ENCODE results near the gene CCDC33.

CCDC33 gene

GRCh38 chr15:74202452-74203401 is 33.4 kb upstream of the CCDC33 start, which contains the start of gene STRA6:
TSS of gene STRA6 (minus strand) at chr15:74202787. CDS start at chr15:74202267, 520 bp downstream.
- Mint-ChIP-seq H3K4me3 (no peak within 1 kb of the TSS), H3K36me3 (no peaks in the 10 kb centered on the region), H3K27me3 (peaks cover 11% of the 10 kb centered on the region), H3K4me1 (no peaks in the 10 kb centered on the region), H3K9me3 (no peaks in the 10 kb centered on the region), H3K27ac (no peak within 1 kb of the TSS)
- no peak for DNase-seq (ENCODE audit: low spot score in 2 of 2)
- ATAC-seq (ENCODE audit: low read depth) = no peak

GRCh38 chr15:74203914-74204431 is 32.2 kb upstream of the CCDC33 start:
- H3K4me3 Mint-ChIP-seq = no peak overlapping the region
- H3K9me3 Mint-ChIP-seq = no peaks in the 10 kb centered on the region
- DNase-seq (ENCODE audit: low spot score in 2 of 2) (no peak), ATAC-seq (ENCODE audit: low read depth) (no peak)
- H3K36me3 Mint-ChIP-seq = no peaks in the 10 kb centered on the region
- H3K27ac Mint-ChIP-seq = no peak overlapping the region
- H3K4me1 Mint-ChIP-seq = no peaks in the 10 kb centered on the region
- peaks cover 17% of the 10 kb centered on the region for H3K27me3 Mint-ChIP-seq

GRCh38 chr15:74205582-74205947 is 30.6 kb upstream of the CCDC33 start:
- no peak for DNase-seq (ENCODE audit: low spot score in 2 of 2)
- Mint-ChIP-seq H3K9me3 (no peaks in the 10 kb centered on the region), H3K36me3 (no peaks in the 10 kb centered on the region), H3K4me1 (no peaks in the 10 kb centered on the region), H3K27me3 (peaks cover 20% of the 10 kb centered on the region), H3K27ac (no peak overlapping the region), H3K4me3 (no peak overlapping the region)
- no peak for ATAC-seq (ENCODE audit: low read depth)

GRCh38 chr15:74206801-74207281 is 29.3 kb upstream of the CCDC33 start:
- no peak overlapping the region for H3K4me3 Mint-ChIP-seq
- DNase-seq (ENCODE audit: low spot score in 2 of 2) (no peak), ATAC-seq (ENCODE audit: low read depth) (no peak)
- H3K9me3 Mint-ChIP-seq = no peaks in the 10 kb centered on the region
- H3K27me3 Mint-ChIP-seq = peaks cover 22% of the 10 kb centered on the region
- no peak overlapping the region for H3K27ac Mint-ChIP-seq
- H3K4me1 Mint-ChIP-seq = no peaks in the 10 kb centered on the region
- peaks cover 3% of the 10 kb centered on the region for H3K36me3 Mint-ChIP-seq

GRCh38 chr15:74207652-74208440 is 28.3 kb upstream of the CCDC33 start:
- H3K27me3 Mint-ChIP-seq = peaks cover 23% of the 10 kb centered on the region
- ATAC-seq (ENCODE audit: low read depth) (no peak), DNase-seq (ENCODE audit: low spot score in 2 of 2) (no peak)
- peaks cover 3% of the 10 kb centered on the region for H3K36me3 Mint-ChIP-seq
- no peaks in the 10 kb centered on the region for H3K9me3 Mint-ChIP-seq
- no peak overlapping the region for H3K27ac Mint-ChIP-seq
- H3K4me1 Mint-ChIP-seq = no peaks in the 10 kb centered on the region
- no peak overlapping the region for H3K4me3 Mint-ChIP-seq

- ATAC-seq (ENCODE audit: low read depth) = no peak
- Mint-ChIP-seq H3K27me3 (peaks cover 24% of the 10 kb centered on the region), H3K27ac (no peak overlapping the region), H3K9me3 (no peaks in the 10 kb centered on the region), H3K36me3 (peaks cover 3% of the 10 kb centered on the region), H3K4me3 (no peak overlapping the region), H3K4me1 (no peaks in the 10 kb centered on the region)
- no peak for DNase-seq (ENCODE audit: low spot score in 2 of 2)
Measured at GRCh38 chr15:74208496-74208895, 27.6 kb upstream of the CCDC33 start.

- DNase-seq (ENCODE audit: low spot score in 2 of 2) (no peak), ATAC-seq (ENCODE audit: low read depth) (no peak)
- H3K4me1 Mint-ChIP-seq = no peaks in the 10 kb centered on the region
- H3K9me3 Mint-ChIP-seq = no peaks in the 10 kb centered on the region
- H3K27ac Mint-ChIP-seq = no peak overlapping the region
- H3K27me3 Mint-ChIP-seq = peaks cover 22% of the 10 kb centered on the region
- H3K4me3 Mint-ChIP-seq = no peak overlapping the region
- peaks cover 3% of the 10 kb centered on the region for H3K36me3 Mint-ChIP-seq
Measured at GRCh38 chr15:74208901-74209559, 27.1 kb upstream of the CCDC33 start.

GRCh38 chr15:74209560-74209958 is 26.6 kb upstream of the CCDC33 start:
- H3K4me1 Mint-ChIP-seq = no peaks in the 10 kb centered on the region
- ATAC-seq (ENCODE audit: low read depth) (no peak), DNase-seq (ENCODE audit: low spot score in 2 of 2) (no peak)
- peaks cover 22% of the 10 kb centered on the region for H3K27me3 Mint-ChIP-seq
- no peak overlapping the region for H3K4me3 Mint-ChIP-seq
- no peaks in the 10 kb centered on the region for H3K9me3 Mint-ChIP-seq
- peaks cover 3% of the 10 kb centered on the region for H3K36me3 Mint-ChIP-seq
- H3K27ac Mint-ChIP-seq = no peak overlapping the region

- no peak overlapping the region for H3K4me3 Mint-ChIP-seq
- peaks cover 3% of the 10 kb centered on the region for H3K36me3 Mint-ChIP-seq
- no peak for ATAC-seq (ENCODE audit: low read depth)
- no peaks in the 10 kb centered on the region for H3K4me1 Mint-ChIP-seq
- H3K27ac Mint-ChIP-seq = no peak overlapping the region
- no peak for DNase-seq (ENCODE audit: low spot score in 2 of 2)
- no peaks in the 10 kb centered on the region for H3K9me3 Mint-ChIP-seq
- peaks cover 20% of the 10 kb centered on the region for H3K27me3 Mint-ChIP-seq
Measured at GRCh38 chr15:74209997-74210671, 26.0 kb upstream of the CCDC33 start.

- Mint-ChIP-seq H3K4me1 (no peaks in the 10 kb centered on the region), H3K9me3 (no peaks in the 10 kb centered on the region), H3K4me3 (no peak overlapping the region), H3K27ac (no peak overlapping the region), H3K36me3 (peaks cover 3% of the 10 kb centered on the region), H3K27me3 (peaks cover 21% of the 10 kb centered on the region)
- no peak for ATAC-seq (ENCODE audit: low read depth)
- no peak for DNase-seq (ENCODE audit: low spot score in 2 of 2)
Measured at GRCh38 chr15:74210729-74211128, 25.4 kb upstream of the CCDC33 start.

GRCh38 chr15:74211656-74212055 is 24.5 kb upstream of the CCDC33 start:
- Mint-ChIP-seq H3K36me3 (peaks cover 3% of the 10 kb centered on the region), H3K4me3 (no peak overlapping the region), H3K9me3 (no peaks in the 10 kb centered on the region), H3K27me3 (peaks cover 23% of the 10 kb centered on the region), H3K4me1 (no peaks in the 10 kb centered on the region), H3K27ac (no peak overlapping the region)
- ATAC-seq (ENCODE audit: low read depth) = no peak
- DNase-seq (ENCODE audit: low spot score in 2 of 2) = no peak

GRCh38 chr15:74212494-74212893 is 23.6 kb upstream of the CCDC33 start:
- Mint-ChIP-seq H3K27me3 (peaks cover 28% of the 10 kb centered on the region), H3K27ac (no peak overlapping the region), H3K36me3 (peaks cover 3% of the 10 kb centered on the region), H3K9me3 (no peaks in the 10 kb centered on the region), H3K4me1 (no peaks in the 10 kb centered on the region), H3K4me3 (no peak overlapping the region)
- ATAC-seq (ENCODE audit: low read depth) (no peak), DNase-seq (ENCODE audit: low spot score in 2 of 2) (no peak)

GRCh38 chr15:74213858-74214284 is 22.3 kb upstream of the CCDC33 start:
- ATAC-seq (ENCODE audit: low read depth) (no peak), DNase-seq (ENCODE audit: low spot score in 2 of 2) (no peak)
- Mint-ChIP-seq H3K9me3 (no peaks in the 10 kb centered on the region), H3K27me3 (peaks cover 27% of the 10 kb centered on the region), H3K27ac (no peak overlapping the region), H3K4me3 (no peak overlapping the region), H3K4me1 (no peaks in the 10 kb centered on the region), H3K36me3 (peaks cover 3% of the 10 kb centered on the region)

All from memory B cell (primary cell).